Adrenal gland (tissue), 5 donors: ENCODE data around the gene ATP11A.

Experiments used
- CTCF ChIP-seq, 6 experiments: fragments of 450-650 bp in 4 of 6; fragments of 200-600 bp in 2 of 6; sonication (generic) in 1 of 6; IDR thresholded peaks; 1 replicate in 5 of 6; 2 replicates in 1 of 6; pipeline versions ENCODE4 v1.5.1 to v1.8.0; 2016 to 2021; ENCODE audit warnings: antibody characterized with exemption in 6 of 6, mild to moderate bottlenecking in 2 of 6, moderate library complexity in 1 of 6
- POLR2A ChIP-seq, 2 donors: fragments of 450-650 bp; IDR thresholded peaks; one replicate each; pipeline ENCODE4 v1.6.1; 2017; ENCODE audit warnings: antibody characterized with exemption in 2 of 2, mild to moderate bottlenecking in 2 of 2, moderate library complexity in 1 of 2
- donor health status: DM: no; HTN: no; CAD: no.

GRCh38 chr13:112923962-112924361 is 234.1 kb downstream of the ATP11A start:
- TF ChIP-seq CTCF (IDR thresholded peaks at IDR 0.05) (no peak), POLR2A (IDR thresholded peaks at IDR 0.05) (no peak)
